Bronchial epithelial cell (primary cell): ENCODE measurements around the gene CELF2. TPM values are rescaled to one million over a fixed set of nuclear protein-coding genes. Genes with fewer than 3 reads are reported as not detected.

Experiments used
- DNase-seq: peaks from one replicate; pipeline ENCODE4 v3.0.0-alpha.2; 2010; ENCODE audit warnings: low read depth
- FAIRE-seq: peaks from 2 replicates; lab custom pipeline; 2011; peaks lifted over from hg19 to GRCh38; lab: Jason Lieb, UNC
- H3K27me3 ChIP-seq: 2 replicates; pipeline ENCODE4 v1.5.1; 2011; ENCODE audit warnings: low read length; ENCODE audit not compliant: control insufficient read depth, insufficient read depth
- H3K36me3 ChIP-seq: 2 replicates; pipeline ENCODE4 v1.5.1; 2011; ENCODE audit warnings: low read length; ENCODE audit not compliant: control insufficient read depth, insufficient read depth
- H3K4me3 ChIP-seq: 2 replicates; pipeline ENCODE4 v1.5.1; 2011; ENCODE audit warnings: mild to moderate bottlenecking, low read depth, low read length, control low read depth
- total RNA-seq: library from RNA; depleted of rRNA; stranded (reverse); fragments of >200 nt; gene quantifications from 2 replicates; pipeline ENCODE4 v1.2.1, GENCODE V29; 2014
- TF ChIP-seq, protein P1 (sequence below): IDR thresholded peaks from 2 replicates; pipeline ENCODE4 v1.5.1; 2011; ENCODE audit warnings: mild to moderate bottlenecking, moderate library complexity, low read length, control low read depth, inconsistent platforms; ENCODE audit not compliant: insufficient read depth, severe bottlenecking

Gene CELF2
- total RNA-seq, 1 donor from 2014 or later, result 2.1 TPM

DNA sequence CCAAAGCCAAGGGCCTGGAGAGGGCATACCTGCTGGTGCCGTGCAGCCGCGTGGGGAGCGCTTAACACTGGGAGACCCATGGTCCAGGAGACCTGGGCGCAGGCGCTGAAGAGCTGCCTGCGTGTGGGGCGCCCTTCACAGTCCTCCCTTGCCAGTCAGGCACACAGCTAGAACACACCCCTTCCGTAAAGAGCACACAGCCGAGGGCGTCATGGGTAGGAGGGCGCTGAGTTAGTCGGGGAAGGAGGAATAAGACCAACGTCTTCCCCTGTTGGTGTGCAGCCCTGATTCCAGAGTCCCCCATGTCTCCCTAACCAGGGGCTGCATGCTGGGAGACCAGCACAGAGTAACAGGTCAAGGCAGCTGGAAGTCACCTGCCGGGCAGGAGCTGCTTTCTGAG is 319.8 kb downstream of the CELF2 start:
- Histone ChIP-seq H3K36me3 (no peaks in the 10 kb centered on the region), H3K27me3 (no peaks in the 10 kb centered on the region), H3K4me3 (no peak overlapping the region)
- FAIRE-seq, result peak; percentile 7
- DNase-seq, result no peak
- TF ChIP-seq, protein P1, sequence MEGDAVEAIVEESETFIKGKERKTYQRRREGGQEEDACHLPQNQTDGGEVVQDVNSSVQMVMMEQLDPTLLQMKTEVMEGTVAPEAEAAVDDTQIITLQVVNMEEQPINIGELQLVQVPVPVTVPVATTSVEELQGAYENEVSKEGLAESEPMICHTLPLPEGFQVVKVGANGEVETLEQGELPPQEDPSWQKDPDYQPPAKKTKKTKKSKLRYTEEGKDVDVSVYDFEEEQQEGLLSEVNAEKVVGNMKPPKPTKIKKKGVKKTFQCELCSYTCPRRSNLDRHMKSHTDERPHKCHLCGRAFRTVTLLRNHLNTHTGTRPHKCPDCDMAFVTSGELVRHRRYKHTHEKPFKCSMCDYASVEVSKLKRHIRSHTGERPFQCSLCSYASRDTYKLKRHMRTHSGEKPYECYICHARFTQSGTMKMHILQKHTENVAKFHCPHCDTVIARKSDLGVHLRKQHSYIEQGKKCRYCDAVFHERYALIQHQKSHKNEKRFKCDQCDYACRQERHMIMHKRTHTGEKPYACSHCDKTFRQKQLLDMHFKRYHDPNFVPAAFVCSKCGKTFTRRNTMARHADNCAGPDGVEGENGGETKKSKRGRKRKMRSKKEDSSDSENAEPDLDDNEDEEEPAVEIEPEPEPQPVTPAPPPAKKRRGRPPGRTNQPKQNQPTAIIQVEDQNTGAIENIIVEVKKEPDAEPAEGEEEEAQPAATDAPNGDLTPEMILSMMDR, result no peak

DNA sequence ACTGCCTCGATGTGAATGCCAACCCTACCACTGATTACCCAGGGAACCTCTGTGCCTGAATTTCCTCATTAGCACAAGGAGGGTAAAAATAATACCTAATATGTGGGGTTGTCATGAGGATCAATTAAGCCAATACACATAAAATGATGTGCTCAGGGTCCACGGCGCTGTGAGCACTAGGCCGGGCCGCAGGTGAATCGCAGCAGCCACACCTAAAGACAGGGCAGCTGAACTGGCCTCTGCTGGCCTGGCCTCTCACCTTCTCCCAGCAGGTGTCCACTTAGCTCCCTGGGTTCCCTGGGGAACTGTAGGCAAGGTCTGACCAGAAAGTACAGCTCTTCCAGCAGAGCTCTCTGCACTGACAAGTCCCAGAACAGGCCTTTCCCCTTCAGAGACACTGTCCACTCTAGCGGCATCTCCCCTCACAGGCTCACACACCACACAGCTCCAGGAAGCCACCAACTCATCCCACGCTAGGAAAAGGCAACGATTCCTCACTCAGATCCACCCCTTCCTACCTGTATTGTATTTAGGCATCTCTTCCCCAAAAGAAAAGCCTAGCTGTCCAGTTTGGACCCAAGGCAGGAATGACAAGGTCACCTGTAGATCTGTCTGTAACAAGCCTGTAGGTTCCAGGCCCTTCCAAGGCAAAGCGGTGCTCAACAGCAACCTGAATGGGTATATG is 320.6 kb downstream of the CELF2 start:
- FAIRE-seq (no peak), DNase-seq (no peak)
- H3K4me3 ChIP-seq, result no peak overlapping the region
- no peaks in the 10 kb centered on the region for H3K36me3 ChIP-seq
- H3K27me3 ChIP-seq, result no peaks in the 10 kb centered on the region
- TF ChIP-seq, protein P1, result no peak

DNA sequence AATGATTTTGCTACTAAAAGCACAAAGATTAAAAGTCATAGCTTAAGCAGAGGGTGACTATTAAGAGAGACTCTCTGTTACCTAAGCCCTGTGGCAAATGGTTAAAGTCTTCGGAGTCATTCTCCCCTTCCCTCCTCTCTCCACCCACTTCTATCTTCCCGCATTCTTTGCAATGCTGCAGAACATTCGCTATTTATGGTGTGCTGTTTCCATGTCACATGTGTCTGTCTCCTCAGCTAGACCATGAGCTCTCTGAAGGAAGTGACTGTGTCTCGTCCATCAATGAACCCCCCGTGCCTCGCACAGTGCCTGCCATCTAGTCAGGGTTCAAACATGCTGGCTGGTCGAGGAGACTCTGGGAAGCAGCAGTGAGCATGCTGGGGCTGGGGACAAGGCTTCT is 321.3 kb downstream of the CELF2 start:
- H3K27me3 ChIP-seq, result no peaks in the 10 kb centered on the region
- TF ChIP-seq, protein P1, result no peak
- DNase-seq, result no peak

DNA sequence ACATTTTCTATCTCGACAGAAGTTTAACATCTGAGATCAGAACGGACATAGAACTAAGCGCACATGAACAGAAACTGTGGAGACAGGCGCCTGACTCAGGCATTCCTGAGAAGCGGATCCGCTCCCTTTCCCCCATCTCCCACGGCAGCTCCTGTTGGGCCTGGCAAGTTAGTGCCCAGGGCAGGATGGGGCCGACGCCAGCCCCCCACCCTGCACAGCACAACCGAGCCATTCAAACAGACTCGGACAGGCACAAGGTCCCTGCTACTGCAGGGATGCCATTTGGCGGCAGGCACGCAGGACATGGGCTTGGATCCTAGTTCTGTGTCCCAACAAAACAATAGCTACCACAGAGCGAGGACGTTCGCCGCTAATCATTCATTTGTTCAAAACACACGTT is 322.0 kb downstream of the CELF2 start:
- DNase-seq, result no peak
- TF ChIP-seq, protein P1, result no peak
- no peaks in the 10 kb centered on the region for H3K27me3 ChIP-seq
- H3K36me3 ChIP-seq, result no peaks in the 10 kb centered on the region
- H3K4me3 ChIP-seq, result no peak overlapping the region
- FAIRE-seq, result no peak

More for the DNA sequence above, 321.3 kb downstream of the CELF2 start:
- Histone ChIP-seq H3K36me3 (no peaks in the 10 kb centered on the region), H3K4me3 (no peak overlapping the region)
- no peak for FAIRE-seq

DNA sequence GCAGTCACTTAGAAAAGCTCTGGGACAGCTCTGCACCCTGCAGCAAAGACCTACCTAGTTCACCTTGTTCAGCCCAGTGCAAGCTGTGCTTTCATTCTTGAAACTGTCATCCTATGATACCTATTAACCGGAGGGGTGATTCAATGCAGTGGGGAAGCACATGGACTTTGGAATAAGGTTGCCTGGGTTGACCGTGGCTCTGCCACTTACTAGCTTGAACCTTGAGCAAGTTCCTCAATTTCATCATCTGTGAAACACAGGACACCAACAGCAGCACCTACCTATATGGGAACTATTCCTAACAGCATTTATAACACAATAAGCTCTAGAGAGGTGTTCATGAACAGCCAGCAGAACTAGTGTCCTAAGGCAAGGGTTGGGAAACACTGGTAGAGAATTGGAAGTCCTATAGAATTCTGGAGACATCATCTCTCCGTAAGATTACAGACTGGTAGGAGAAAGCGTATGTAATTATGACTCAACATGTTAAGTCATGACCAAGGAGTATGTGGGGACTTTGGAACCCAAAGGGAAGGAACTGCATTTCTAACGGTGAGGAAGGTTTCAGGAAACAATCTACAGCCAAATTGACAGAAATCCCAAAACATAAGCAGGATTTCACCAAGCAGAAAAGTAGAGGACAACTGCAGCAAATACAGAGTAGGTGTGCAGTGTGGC is 323.8 kb downstream of the CELF2 start:
- no peak overlapping the region for H3K4me3 ChIP-seq
- no peaks in the 10 kb centered on the region for H3K27me3 ChIP-seq
- DNase-seq (no peak), FAIRE-seq (peak; percentile 58)
- TF ChIP-seq, protein P1, result no peak
- no peaks in the 10 kb centered on the region for H3K36me3 ChIP-seq

DNA sequence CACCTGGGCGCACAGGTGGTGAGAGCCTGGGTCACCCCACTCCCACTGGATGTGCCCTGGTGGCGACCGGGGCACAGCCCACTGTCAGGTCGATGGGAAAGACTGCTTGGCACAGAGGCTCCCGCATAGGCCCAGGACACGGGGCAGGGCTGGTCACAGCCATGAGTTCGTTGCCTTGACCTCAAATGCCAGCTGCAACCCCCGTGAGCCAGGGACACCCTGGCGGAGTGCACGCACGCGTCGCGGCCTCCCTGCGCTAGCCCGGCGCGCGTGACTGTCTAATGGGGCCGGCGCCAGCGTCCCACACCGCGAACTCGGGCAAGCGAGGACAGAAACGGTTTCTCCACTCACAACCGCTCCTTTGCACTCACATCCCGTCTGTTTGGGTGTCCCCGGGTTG is 326.4 kb downstream of the CELF2 start:
- TF ChIP-seq, protein P1, result no peak
- no peaks in the 10 kb centered on the region for H3K36me3 ChIP-seq
- no peak overlapping the region for H3K4me3 ChIP-seq
- no peak for DNase-seq
- no peaks in the 10 kb centered on the region for H3K27me3 ChIP-seq
- FAIRE-seq, result no peak
